ENCODE data around the gene FREM2.

Gene FREM2

GRCh38 chr13:38814331-38814730 lies 127.5 kb downstream of the FREM2 start:
- no peak for TF ChIP-seq CTCF (IDR thresholded peaks at IDR 0.05)
- no peak for DNase-seq (ENCODE audit: low spot score)
- Histone ChIP-seq H3K27ac (no peak overlapping the region), H3K4me3 (no peak overlapping the region)

- Histone ChIP-seq H3K27ac (no peak overlapping the region), H3K4me3 (no peak overlapping the region)
- DNase-seq (ENCODE audit: low spot score) = no peak
- TF ChIP-seq CTCF (IDR thresholded peaks at IDR 0.05) = no peak
These were observed 132.2 kb downstream of the FREM2 start for GRCh38 chr13:38819053-38819452.

GRCh38 chr13:38819596-38819995 lies 132.7 kb downstream of the FREM2 start:
- no peak overlapping the region for H3K27ac ChIP-seq
- DNase-seq (ENCODE audit: low spot score) = no peak

GRCh38 chr13:38821770-38822551 lies 135.1 kb downstream of the FREM2 start:
- no peak overlapping the region for H3K27ac ChIP-seq
- no peak for DNase-seq (ENCODE audit: low spot score)
- no peak overlapping the region for H3K4me3 ChIP-seq
- TF ChIP-seq CTCF (IDR thresholded peaks at IDR 0.05) = no peak

More at GRCh38 chr13:38819596-38819995, 132.7 kb downstream of the FREM2 start:
- H3K4me3 ChIP-seq = no peak overlapping the region
- no peak for TF ChIP-seq CTCF (IDR thresholded peaks at IDR 0.05)

GRCh38 chr13:38824342-38824741 lies 137.5 kb downstream of the FREM2 start:
- DNase-seq (ENCODE audit: low spot score) = no peak
- Histone ChIP-seq H3K4me3 (no peak overlapping the region), H3K27ac (no peak overlapping the region)
- TF ChIP-seq CTCF (IDR thresholded peaks at IDR 0.05) = no peak

- Histone ChIP-seq H3K4me3 (no peak overlapping the region), H3K27ac (no peak overlapping the region)
- no peak for TF ChIP-seq CTCF (IDR thresholded peaks at IDR 0.05)
- DNase-seq (ENCODE audit: low spot score) = no peak
These were observed 139.4 kb downstream of the FREM2 start for GRCh38 chr13:38826182-38826813.

Data from coronary artery (tissue), 2 donors.